Stimulated activated CD8-positive, alpha-beta memory T cell treated with anti-CD3 and anti-CD28 coated beads, Interleukin-4, amount 100 ng/mL, for 4 hours (primary cell): ENCODE results near the gene ACTN3.
"Not testable (repeated sequence)": the region's sequence is repeated elsewhere in the genome, so short reads cannot be mapped to it uniquely, and the experiment has no call there.

ENCODE experiments used
- DNase-seq, 2 donors: peaks; one replicate each; pipeline ENCODE4 v3.0.0-alpha.2; 2020; ENCODE audit warnings: low read depth in 2 of 2, low spot score in 1 of 2

The ACTN3 gene

DNA sequence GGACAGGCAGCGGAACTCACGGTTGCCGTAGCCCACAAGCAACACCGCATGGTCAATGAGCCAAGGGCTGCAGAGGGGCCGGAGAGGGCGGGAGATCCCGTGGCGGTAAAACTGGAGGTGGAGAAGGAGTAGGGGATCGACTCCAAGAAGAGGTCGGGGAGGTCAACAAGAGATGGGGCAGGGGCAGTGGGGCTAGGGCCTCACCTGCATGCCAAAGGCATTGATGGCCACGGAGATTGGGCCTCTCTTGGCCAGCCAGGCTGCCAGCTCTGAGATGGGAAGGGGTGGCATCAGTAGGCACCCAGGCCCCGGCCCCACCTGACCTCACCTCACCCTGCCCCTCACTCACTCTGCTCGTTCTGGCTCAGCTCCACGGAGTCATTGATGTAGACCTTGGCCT is 17.8 kb downstream of the ACTN3 start:
- no peak for DNase-seq

DNA sequence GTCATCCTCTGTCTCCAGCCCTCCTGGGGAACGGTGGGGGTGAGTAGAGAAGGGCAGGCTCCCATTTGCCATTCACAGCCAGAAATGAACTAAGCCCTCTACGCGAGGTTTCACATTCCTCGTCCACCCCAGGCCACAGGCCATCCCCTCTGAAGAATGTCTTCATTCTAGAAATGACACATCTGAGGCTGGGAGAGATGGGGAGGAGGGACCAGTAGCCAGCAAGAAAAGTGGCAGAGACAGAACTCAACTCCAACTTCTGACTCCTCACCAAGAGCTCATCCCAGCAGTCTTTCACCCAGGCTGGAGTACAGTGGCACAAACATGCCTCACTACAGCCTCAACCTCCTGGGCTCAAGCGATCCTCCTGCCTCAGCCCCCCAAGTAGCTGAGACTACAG is 18.3 kb downstream of the ACTN3 start:
- no peak for DNase-seq

DNA sequence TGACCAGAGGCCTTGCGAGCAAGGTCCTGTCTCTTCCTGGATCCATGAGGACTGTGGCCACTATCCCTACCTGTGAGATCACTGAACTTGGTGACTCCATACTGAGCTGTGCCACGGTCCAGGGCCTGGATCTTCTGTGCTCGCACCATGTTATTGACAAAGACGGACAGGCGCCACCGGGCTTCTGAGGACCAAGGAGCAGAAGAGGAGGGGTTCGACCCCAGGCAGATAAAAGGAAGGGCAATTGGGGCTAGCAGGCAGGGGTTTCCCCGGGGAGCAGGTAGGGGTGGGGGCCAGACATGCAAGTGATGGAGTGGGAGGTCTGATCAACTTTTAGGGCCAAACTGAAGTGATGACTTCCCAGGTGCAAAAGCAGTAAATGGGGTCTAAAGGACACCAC is 19.5 kb downstream of the ACTN3 start:
- DNase-seq, result no peak

DNA sequence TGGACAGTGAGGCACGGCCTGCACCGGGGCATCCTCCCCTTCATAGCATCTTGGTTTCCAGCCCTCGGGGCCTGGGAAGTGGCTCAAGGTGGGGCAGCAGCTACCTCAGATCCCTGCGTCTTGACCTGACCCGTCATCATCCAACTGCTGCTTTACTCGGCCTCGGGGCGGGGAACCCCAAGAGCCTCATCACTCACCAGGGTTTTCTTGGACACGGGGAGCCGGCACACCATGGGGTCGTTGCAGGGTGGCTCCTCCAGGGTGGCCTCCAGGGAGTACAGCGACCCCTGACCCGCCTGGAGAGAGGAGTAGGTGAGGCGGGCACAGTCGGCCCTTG is 21.1 kb downstream of the ACTN3 start:
- no peak for DNase-seq

DNA sequence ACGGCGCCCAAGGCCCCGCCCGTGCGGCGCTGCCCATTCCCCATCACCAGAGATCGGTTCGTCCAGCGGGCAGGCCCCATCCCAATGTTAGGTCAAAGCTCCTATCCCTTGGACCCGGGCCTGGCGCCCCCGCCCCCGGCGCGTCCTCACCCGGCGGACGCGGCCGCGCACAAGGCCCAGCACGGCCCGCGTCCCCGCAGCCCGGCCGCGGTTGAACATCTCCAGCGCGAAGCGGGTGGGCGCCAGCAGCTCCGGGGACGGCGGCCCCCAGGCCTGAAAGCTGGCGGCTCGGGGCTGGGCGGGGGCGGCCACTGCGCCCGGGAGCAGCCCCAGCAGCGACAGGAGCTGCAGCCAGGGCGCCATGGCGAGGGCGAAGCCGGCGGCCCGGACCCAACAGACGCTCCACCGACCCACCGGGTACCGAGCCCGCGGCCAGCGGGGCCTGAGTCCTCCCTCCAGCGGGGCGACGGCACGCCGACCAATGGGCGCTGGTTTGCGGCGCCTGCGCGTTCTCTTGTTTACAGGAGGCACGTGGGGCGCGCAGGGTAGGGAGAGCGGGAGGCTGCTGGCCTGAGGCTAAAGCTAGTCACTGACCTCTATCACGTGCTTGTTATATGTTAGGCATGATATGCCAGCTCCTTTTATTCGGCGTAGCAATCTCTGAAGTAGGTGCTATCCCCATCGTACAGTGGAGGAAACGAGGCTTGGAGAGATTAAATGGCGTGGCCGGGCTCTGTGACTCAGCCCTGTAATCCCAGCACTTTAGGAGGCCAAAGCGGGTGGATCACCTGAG is 21.6 kb downstream of the ACTN3 start, which contains the start of gene CTSF:
TSS of gene CTSF (minus strand) at position 483 of the 793 bp plus-strand sequence. CDS start at position 363, 120 bp downstream.
- DNase-seq, result peak; percentile 31 to 60

DNA sequence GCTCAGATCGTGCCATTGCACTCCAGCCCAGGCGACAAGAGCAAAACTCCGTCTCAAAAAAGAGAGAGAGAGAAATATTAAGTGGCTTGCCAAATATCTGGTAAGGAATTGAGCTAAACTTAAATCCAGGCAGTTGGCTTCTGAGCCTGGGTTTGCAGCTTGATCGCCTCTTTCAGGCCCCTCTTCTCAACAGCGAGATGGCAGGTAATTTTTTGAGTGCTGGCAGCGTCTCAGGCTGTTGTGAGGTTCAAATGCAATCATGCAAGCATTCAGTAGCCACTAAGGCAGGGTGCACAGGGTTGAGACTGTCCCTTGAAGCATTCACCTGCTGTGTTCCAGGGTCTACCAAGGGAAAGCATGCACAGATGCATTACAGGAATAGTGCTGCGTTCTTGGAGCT is 22.4 kb downstream of the ACTN3 start:
- DNase-seq, result no peak

DNA sequence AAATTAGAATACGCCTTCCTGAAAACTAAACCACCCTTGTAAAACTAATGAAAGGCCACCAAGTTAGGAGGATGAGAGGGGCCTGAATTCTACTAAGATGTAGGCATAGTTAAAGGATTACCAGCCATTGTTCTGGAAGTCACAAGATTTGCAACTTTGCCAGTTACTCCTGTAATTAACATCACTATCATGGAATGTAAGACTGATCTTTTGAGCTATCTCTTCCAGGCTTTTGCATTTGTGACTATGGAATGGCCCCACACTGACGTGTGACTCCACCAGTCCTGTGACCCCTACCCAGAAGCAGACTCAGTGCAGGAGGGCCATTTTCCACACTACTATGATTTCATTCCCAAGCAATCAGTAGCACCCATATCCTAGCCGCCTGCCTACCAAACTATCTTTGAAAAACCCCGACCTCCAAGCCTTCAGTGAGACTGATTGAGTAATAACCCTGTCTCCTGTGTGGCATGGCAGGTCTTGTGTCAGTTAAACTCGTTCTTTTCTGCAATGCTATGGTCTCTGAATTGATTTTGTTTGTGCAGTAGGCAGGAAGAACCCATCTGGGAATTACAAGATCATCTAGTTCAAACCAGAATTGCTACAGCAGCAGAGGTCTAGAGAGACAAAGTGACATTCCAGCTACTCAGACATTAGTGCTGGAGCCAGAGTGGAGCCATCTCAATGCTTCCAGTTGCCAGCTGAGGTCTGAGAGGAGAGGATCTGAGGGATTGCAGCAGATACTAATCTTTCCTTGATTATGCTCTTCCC is 23.6 kb downstream of the ACTN3 start:
- no peak for DNase-seq

DNA sequence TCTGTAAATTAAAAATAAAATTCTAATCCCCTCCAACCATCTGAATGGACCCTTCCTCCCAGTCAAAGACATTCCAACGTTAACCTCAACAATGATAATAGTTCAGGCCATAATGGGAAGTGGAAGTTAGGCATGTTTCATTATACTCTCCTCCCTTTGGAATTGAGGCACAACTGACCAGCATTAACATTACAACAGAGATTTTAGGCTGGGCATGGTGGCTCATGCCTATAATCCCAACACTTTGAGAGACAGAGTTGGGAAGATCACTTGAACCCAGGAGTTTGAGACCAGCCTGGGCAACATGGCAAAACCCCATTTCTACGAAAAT is 24.1 kb downstream of the ACTN3 start:
- no peak for DNase-seq

DNA sequence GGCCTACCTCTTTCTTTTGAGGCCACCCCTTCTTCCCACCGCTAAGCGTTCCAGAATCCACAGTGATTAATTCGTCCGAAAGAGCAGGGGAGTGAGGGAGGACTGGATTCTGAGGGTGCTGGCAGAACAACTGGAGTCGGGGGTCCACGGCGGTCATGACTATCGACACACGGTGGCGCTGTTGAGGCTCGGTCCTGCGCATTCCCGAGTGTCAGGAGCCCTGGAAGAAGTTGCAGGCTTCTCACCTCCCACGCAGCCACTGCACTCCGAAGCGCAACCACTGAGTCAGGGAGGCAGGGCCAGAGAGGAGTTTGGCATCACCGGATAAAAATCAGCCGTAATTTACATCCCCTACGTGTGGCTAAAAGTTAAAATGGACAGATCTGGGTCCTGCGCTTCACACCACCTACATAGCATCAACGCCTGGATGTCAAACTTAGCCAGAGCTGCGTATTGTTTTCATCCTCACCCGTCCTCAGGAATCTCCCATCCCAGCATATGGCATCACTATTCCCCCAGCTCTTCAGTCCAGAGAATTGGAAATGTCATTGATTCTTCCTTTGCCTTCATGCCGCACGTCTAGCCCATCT is 32.4 kb downstream of the ACTN3 start:
- DNase-seq, result peak; percentile 49 to 67

DNA sequence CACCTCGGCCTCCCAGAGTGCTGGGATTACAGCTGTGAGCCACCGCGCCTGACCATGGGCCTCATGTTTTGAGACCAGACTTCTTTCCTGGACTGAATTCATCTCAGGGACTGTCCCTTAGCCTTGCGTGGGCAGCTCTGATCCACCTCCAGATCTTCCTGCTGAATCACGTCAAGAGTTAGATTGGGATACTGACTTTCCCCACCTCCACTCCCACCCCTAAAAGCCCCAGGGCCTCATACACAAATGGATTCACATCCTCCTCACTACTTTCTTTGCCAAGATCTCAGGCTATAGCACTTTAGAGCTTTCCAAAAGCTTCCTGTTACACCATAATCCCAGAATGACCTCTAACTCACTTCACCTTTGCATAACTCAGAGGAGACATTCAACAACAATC is 34.1 kb downstream of the ACTN3 start:
- no peak for DNase-seq

DNA sequence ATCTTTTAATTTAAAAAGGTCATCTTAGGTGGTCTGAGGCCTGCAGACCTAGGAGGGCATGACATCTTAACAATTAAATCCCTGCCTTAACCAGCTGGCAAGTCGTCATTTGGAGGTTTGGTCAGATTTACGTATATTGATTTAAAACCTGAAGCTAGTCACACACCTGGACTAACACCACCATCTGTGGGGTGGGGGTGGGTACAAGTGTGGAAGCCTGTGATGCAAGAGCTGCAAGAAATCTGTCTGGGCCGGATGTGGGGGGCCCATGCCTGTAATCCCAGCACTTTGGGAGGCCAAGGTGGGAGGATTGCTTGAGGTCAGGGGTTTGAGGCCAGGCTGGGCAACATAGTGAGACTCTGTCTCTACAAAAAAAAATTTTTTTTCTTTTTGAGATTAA is 34.6 kb downstream of the ACTN3 start:
- no peak for DNase-seq

DNA sequence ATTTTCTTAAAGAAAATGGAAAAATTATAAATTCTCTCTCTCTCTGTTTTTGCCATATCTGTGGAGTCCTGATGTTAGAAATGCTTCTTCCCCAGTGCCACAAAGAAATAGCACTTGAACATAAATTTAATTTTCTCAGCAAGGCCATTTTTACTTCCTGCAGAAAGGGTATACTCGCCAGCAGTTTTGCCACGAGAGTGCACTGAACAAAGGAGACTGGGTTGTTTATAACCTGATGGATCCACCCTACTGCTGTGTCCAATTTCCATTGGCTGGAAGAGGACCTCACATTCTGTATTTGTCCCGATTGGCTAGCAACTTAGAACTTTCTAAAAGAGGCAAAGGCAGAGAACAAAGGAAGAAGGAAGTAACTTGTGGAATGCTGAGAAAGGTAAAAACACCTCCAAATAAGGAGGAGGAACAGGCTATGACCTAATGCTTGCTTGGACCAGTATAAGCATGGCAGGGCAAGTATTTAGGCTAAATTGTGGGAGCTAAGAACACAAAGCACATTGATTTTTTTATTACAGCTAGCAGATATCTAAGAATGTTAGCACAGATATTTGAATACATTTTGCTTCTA is 36.0 kb downstream of the ACTN3 start:
- not testable (repeated sequence) for DNase-seq

DNA sequence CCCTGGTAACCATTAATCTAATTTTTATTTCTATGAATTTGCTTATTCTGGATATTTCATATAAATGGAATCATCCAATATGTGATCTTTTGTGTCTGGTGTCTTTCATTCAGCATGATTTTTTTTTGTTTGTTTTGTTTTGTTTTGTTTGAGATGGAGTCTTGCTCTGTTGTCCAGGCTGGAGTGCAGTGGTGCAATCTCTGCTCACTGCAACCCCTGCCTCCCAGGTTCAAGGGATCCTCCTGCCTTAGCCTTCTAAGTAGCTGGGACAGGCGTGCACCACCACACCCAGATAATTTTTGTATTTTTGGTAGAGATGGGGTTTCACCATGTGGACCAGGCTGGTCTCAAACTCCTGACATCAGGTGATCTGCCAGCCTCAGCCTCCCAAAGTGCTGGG is 38.7 kb downstream of the ACTN3 start:
- not testable (repeated sequence) for DNase-seq

DNA sequence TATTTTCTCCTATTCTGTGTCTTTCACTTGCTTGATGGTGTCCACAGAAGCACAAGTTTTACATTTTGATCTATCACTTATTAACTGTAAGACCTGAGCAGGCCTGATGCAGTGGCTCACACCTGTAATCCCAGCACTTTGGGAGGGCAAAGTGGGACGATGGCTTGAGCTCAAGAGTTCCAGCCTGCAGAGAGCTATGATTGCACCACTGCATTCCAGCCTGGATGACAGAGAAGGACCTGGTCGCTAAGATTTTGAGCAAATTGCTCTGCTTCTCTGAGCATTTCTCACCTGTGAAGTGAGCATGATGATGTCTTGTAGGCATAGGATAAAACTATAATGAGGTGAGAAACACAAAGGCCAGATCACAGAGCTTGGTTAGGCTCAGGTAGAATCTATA is 39.4 kb downstream of the ACTN3 start:
- DNase-seq, result no peak

DNA sequence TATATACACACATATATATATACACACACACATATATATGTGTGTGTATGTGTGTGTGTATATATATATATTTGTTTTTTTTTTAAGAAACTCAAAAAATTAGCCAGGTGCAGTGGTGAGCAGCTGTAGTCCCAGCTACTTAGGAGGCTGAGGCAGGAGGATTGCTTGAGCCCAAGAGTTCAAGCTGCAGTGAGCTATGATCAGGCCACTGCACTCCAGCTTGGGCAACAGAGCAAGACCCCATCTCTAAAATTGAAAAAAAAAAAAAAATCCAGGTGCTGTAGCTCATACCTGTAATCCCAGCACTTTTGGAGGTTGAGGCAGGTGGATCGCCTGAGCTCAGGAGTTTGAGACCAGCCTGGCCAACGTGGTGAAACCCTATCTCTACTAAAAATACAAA is 42.6 kb downstream of the ACTN3 start:
- DNase-seq, result not testable (repeated sequence)

DNA sequence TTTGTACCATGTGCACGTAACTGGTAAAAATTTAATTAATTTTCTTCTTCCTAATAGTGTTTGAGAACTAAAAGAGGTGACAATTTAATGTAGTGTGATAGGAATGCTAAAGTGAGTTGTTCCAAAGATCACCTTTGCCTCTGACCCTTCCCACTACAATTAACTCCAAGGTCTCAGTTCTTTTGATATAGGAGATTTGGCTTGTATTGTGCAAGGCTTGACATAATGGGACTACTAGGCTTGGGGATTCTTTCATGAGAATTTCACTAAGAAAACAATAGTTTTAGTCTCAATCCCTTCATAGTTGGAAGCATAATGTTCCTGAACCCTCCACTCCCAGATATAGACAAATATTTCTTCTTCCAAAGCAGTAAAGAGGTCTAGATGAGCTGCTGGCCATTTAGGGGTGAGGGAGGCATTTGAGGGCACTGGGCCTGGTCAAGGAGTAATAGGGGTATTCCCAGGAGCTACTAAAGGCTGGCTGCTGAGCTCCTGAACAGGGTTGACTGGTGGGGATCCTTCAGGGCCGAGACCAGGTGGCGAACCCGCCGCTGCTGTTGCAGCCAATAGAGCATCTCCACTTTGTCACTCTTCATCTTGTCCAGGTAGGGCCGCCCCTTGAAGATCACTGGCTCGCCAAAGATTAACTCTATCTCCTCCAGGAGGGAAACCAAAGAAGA is 43.4 kb downstream of the ACTN3 start:
- no peak for DNase-seq

DNA sequence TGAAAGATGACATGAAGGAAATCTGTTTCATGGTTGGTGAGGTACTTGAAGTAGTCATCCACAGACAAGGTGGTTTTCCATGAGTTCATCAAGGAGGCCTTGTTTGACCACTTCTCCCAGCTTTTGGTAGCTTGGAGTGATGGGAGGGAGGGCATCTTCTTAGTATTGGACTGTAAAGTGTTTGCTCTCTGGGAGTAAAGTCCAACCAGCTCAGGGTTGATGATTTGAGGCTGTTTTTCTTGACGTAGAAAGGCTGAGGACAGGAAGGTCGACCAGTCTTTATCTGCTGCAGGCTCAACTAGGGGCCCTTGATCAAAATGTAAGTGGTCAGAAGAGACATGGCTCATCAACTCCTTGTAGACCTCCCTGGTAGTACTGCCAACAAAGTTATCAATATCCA is 44.5 kb downstream of the ACTN3 start:
- DNase-seq, result no peak

DNA sequence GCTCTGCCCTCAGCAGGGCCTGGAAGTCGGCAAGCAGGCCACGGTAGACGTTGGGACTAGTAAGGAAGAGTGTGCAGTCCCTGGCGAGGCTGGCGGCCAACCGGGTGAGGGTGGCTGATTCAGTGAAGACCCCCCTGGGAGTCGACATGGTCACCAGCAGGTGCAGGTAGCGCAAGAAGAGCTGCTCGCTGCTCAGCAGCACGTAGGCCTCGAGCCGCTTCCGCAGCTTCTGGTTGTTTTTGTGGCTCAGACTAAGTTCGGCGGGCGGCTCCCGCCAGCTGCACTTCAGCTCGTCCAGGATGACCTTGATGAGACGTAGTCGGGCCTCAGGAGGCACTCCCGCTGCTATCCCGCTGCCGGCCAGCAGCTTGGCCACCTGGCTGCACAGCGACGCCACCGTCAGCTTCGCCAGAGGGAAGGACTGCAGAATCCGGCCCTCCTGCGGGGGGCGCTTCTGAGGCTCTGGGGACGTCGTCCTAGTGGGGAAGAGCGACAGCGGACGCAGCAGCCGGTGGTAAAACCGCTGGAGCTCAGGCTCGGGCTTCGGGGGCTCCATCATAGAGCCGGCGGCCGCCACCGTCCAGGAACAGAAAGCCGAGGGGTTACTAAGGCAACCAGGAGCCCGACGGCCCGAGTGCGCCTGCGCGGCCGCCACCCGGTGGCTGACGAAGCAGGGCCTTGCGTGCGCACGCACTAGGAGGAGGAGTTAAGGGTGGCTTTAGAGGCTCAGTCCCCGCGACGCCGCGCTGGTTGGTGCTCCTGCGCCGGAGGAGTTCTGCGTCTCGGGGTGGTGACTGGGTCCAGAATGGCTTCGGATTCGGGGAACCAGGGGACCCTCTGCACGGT is 46.0 kb downstream of the ACTN3 start, which contains the start of the genes CCDC87 and CCS:
TSS of gene CCDC87 (minus strand) at position 607 of the 846 bp plus-strand sequence. CDS start at position 559, 48 bp downstream.
TSS of gene CCS (plus strand) at position 729 of the 846 bp plus-strand sequence. CDS start at position 806, 77 bp downstream.
- peak; percentile 97 to 98 for DNase-seq

DNA sequence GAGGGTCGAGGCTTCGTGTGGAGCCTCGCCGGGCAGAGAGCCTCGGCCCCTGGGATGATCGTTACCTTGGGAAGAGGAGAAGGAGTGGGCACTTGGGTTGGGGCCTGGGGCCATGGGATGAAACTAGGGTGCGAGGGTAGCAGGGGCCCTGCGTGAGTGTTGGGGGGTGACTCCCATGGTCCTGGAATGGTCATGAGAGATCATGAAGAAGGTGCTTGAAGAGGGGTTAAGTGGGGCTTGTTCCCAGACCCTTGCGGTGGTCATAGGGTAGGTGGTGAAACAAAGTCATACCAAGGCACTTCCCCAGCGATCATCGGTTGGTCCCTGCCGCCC is 46.6 kb downstream of the ACTN3 start:
- no peak for DNase-seq

DNA sequence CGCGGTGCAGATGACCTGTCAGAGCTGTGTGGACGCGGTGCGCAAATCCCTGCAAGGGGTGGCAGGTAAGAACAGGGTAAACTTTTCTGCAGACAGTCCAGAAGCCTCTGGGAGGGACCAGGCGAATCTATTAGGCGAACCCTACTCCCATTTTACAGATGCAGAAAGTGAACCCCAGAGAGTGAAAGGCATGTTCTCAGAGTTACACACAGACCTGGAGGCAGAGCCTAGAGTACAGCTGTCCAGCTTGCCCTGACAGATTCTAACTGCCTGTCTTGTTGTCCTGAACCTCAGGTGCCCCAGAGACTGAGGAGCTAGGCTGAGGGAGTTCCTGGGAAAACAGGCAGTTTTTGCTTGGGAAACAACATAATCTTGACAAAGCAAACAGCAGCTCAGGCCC is 46.9 kb downstream of the ACTN3 start:
- DNase-seq, result no peak
